ENCODE results near the gene KIF1A.
"Not testable (repeated sequence)": the region's sequence is repeated elsewhere in the genome, so short reads cannot be mapped to it uniquely, and the experiment has no call there.

The KIF1A gene

GRCh38 chr2:240675345-240675744, 144.7 kb downstream of the KIF1A start:
- not testable (repeated sequence) for FAIRE-seq; DNase-seq (ENCODE audit: extremely low spot score, insufficient read length, low read depth)

- DNase-seq (ENCODE audit: extremely low spot score, insufficient read length, low read depth); FAIRE-seq: not testable (repeated sequence)
Observed at GRCh38 chr2:240674461-240675184, 145.4 kb downstream of the KIF1A start.

- DNase-seq (ENCODE audit: extremely low spot score, insufficient read length, low read depth) (no peak), FAIRE-seq (no peak)
Observed at GRCh38 chr2:240672701-240673190, 147.3 kb downstream of the KIF1A start.

- FAIRE-seq (no peak), DNase-seq (ENCODE audit: extremely low spot score, insufficient read length, low read depth) (no peak)
Observed at GRCh38 chr2:240672076-240672700, 147.8 kb downstream of the KIF1A start.

- no peak for DNase-seq (ENCODE audit: extremely low spot score, insufficient read length, low read depth)
Observed at GRCh38 chr2:240670950-240671349, 149.1 kb downstream of the KIF1A start.

GRCh38 chr2:240670402-240670801, 149.6 kb downstream of the KIF1A start:
- no peak for FAIRE-seq
- no peak for DNase-seq (ENCODE audit: extremely low spot score, insufficient read length, low read depth)

More at GRCh38 chr2:240670950-240671349, 149.1 kb downstream of the KIF1A start:
- FAIRE-seq: no peak

GRCh38 chr2:240664622-240665021, 155.4 kb downstream of the KIF1A start:
- no peak for FAIRE-seq
- no peak for DNase-seq (ENCODE audit: extremely low spot score, insufficient read length, low read depth)

All from GM18507 (cell line).